CD4-positive, alpha-beta T cell (primary cell): ENCODE data around the gene AIF1. TPM values are rescaled to one million over a fixed set of nuclear protein-coding genes. Genes with fewer than 3 reads are reported as not detected.

ENCODE experiments used
- ATAC-seq: fragments of 200-7000 bp; cut with Tn5 transposase; one replicate; pipeline ENCODE4 v1.10.0; 2022; ENCODE audit warnings: mild to moderate bottlenecking; ENCODE audit not compliant: poor library complexity
- CTCF ChIA-PET: fragments of 350-600 bp; sonication (Branson Sonifier 250); formaldehyde crosslinking; loops from one replicate; lab custom pipeline; 2021; ENCODE audit warnings: antibody characterized with exemption, inconsistent platforms; lab: Charles Lee
- POLR2A ChIA-PET: fragments of 350-600 bp; sonication (Branson Sonifier 250); formaldehyde crosslinking; loops from one replicate; lab custom pipeline; 2021; ENCODE audit warnings: antibody characterized with exemption, inconsistent platforms; lab: Charles Lee
- DNase-seq, 14 experiments: peaks; one replicate each; pipeline ENCODE4 v3.0.0-alpha.2; 2013 to 2020; ENCODE audit warnings: mixed read lengths in 2 of 14
- H3K27ac ChIP-seq, 2 donors: one replicate each; pipeline versions ENCODE4 v1.5.1 to v1.7.0; 2013; ENCODE audit warnings: low read length in 2 of 2, low read depth in 1 of 2, mild to moderate bottlenecking in 1 of 2
- H3K27me3 ChIP-seq, 2 experiments: 1 replicate in 1 of 2; 2 replicates in 1 of 2; pipeline versions ENCODE4 v1.6.1 to v1.7.0; 2013; ENCODE audit warnings: low read length in 2 of 2, control low read depth in 1 of 2, mild to moderate bottlenecking in 1 of 2, moderate library complexity in 1 of 2; ENCODE audit not compliant: insufficient read depth in 2 of 2, control insufficient read depth in 1 of 2
- H3K36me3 ChIP-seq: one replicate; pipeline ENCODE4 v1.6.1; 2013; ENCODE audit warnings: low read length, control low read depth; ENCODE audit not compliant: insufficient read depth
- H3K4me1 ChIP-seq: one replicate; pipeline ENCODE4 v1.6.1; 2013; ENCODE audit warnings: low read length, control low read depth; ENCODE audit not compliant: insufficient read depth
- H3K4me3 ChIP-seq: one replicate; pipeline ENCODE4 v1.5.1; 2013; ENCODE audit warnings: mild to moderate bottlenecking, low read length, moderate library complexity
- H3K9me3 ChIP-seq, 2 experiments: 1 replicate in 1 of 2; 2 replicates in 1 of 2; pipeline versions ENCODE4 v1.6.1 to v1.7.0; 2013; ENCODE audit warnings: low read length in 2 of 2, mild to moderate bottlenecking in 2 of 2, control low read depth in 1 of 2, moderate library complexity in 1 of 2; ENCODE audit not compliant: control insufficient read depth in 1 of 2, insufficient read depth in 1 of 2
- H3K27ac Mint-ChIP-seq: one replicate; pipeline ENCODE4 v1.8.0; 2020; ENCODE audit warnings: mixed read lengths
- H3K27me3 Mint-ChIP-seq: one replicate; pipeline ENCODE4 v1.8.0; 2021; ENCODE audit warnings: mixed read lengths
- H3K36me3 Mint-ChIP-seq: one replicate; pipeline ENCODE4 v1.8.0; 2021; ENCODE audit warnings: low read depth, mixed read lengths
- H3K4me1 Mint-ChIP-seq: one replicate; pipeline ENCODE4 v1.8.0; 2021; ENCODE audit warnings: low read depth, mixed read lengths
- H3K4me3 Mint-ChIP-seq: one replicate; pipeline ENCODE4 v1.8.0; 2020; ENCODE audit warnings: mild to moderate bottlenecking, mixed read lengths
- H3K9me3 Mint-ChIP-seq: one replicate; pipeline ENCODE4 v1.8.0; 2020; ENCODE audit warnings: mixed read lengths
- intact Hi-C, 2 experiments: fragments of 100-400 bp; cut with DNase I in 1 of 2; cut with micrococcal nuclease in 1 of 2; formaldehyde crosslinking; loops; one replicate each; pipeline versions ENCODE4 v1.15.1 to v1.9.0; 2023 to 2025; cut with DNase I, micrococcal nuclease
- total RNA-seq, 174 experiments: library from RNA in 2 of 174; stranded (reverse) in 2 of 174; gene quantifications; one replicate each; pipeline ENCODE4 v1.2.3 and lab custom pipeline; 2021 to 2026
- TF ChIP-seq, protein P1 (sequence below): fragments of 200-600 bp; IDR thresholded peaks from one replicate; pipeline ENCODE4 v1.8.0; 2022; ENCODE audit warnings: antibody characterized with exemption, mild to moderate bottlenecking

Gene AIF1
- total RNA-seq, 2 experiments from 2014 or later: 31.8 to 35.5 TPM

DNA sequence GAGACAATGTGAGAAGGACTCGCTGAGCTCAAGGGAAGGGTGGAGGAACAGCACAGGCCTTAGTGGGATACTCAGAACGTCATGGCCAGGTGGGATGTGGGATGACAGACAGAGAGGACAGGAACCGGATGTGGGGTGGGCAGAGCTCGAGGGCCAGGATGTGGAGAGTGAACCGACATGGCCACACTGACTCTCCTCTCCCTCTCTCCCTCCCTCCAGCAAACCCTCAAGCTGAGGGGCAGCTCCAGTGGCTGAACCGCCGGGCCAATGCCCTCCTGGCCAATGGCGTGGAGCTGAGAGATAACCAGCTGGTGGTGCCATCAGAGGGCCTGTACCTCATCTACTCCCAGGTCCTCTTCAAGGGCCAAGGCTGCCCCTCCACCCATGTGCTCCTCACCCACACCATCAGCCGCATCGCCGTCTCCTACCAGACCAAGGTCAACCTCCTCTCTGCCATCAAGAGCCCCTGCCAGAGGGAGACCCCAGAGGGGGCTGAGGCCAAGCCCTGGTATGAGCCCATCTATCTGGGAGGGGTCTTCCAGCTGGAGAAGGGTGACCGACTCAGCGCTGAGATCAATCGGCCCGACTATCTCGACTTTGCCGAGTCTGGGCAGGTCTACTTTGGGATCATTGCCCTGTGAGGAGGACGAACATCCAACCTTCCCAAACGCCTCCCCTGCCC lies 38.0 kb upstream of the AIF1 start:
- H3K27ac ChIP-seq: peak overlapping the region; percentile 84 to 87
- intact Hi-C loops: loop anchor here in 1 of 2 experiments (2.0 kb wide), 1 partner anchor 14 kb away; no protein-coding TSS in a partner anchor
- no peaks in the 10 kb centered on the region for H3K27me3 ChIP-seq
- H3K4me1 ChIP-seq: peaks cover 83% of the 10 kb centered on the region
- no peaks in the 10 kb centered on the region for H3K9me3 Mint-ChIP-seq
- H3K4me3 Mint-ChIP-seq: peak overlapping the region; percentile 95
- TF ChIP-seq, protein P1, sequence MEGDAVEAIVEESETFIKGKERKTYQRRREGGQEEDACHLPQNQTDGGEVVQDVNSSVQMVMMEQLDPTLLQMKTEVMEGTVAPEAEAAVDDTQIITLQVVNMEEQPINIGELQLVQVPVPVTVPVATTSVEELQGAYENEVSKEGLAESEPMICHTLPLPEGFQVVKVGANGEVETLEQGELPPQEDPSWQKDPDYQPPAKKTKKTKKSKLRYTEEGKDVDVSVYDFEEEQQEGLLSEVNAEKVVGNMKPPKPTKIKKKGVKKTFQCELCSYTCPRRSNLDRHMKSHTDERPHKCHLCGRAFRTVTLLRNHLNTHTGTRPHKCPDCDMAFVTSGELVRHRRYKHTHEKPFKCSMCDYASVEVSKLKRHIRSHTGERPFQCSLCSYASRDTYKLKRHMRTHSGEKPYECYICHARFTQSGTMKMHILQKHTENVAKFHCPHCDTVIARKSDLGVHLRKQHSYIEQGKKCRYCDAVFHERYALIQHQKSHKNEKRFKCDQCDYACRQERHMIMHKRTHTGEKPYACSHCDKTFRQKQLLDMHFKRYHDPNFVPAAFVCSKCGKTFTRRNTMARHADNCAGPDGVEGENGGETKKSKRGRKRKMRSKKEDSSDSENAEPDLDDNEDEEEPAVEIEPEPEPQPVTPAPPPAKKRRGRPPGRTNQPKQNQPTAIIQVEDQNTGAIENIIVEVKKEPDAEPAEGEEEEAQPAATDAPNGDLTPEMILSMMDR: no peak
- POLR2A ChIA-PET: interaction anchor here (0.9 to 34.9 kb wide), 8 partner anchors 6 to 380 kb away, joined by 3 to 1160 read pairs (median 26); partner anchors contain the start of genes ATP6V1G2, BAG6, DDX39B and LST1
- CTCF ChIA-PET: interaction anchor here (1.0 to 16.9 kb wide), 6 partner anchors 9 to 84 kb away, joined by 3 to 353 read pairs (median 6); partner anchors contain the start of genes ATP6V1G2, LST1, NCR3 and NFKBIL1
- H3K36me3 Mint-ChIP-seq: peaks cover 67% of the 10 kb centered on the region
- H3K36me3 ChIP-seq: peaks cover 41% of the 10 kb centered on the region
- ATAC-seq (no peak), DNase-seq (peak in 6 of 14 experiments; percentile 31 to 91 (median 57))
- peaks cover 86% of the 10 kb centered on the region for H3K4me1 Mint-ChIP-seq
- peak overlapping the region; percentile 95 for H3K27ac Mint-ChIP-seq
- H3K9me3 ChIP-seq: no peaks in the 10 kb centered on the region
- peak overlapping the region; percentile 75 for H3K4me3 ChIP-seq
- H3K27me3 Mint-ChIP-seq: no peaks in the 10 kb centered on the region

DNA sequence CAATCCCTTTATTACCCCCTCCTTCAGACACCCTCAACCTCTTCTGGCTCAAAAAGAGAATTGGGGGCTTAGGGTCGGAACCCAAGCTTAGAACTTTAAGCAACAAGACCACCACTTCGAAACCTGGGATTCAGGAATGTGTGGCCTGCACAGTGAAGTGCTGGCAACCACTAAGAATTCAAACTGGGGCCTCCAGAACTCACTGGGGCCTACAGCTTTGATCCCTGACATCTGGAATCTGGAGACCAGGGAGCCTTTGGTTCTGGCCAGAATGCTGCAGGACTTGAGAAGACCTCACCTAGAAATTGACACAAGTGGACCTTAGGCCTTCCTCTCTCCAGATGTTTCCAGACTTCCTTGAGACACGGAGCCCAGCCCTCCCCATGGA lies 37.5 kb upstream of the AIF1 start:
- TF ChIP-seq, protein P1: no peak
- Histone ChIP-seq H3K9me3 (no peaks in the 10 kb centered on the region), H3K4me3 (peak overlapping the region; percentile 75), H3K36me3 (peaks cover 41% of the 10 kb centered on the region), H3K27me3 (no peaks in the 10 kb centered on the region), H3K27ac (peak overlapping the region; percentile 84 to 87), H3K4me1 (peaks cover 81% of the 10 kb centered on the region)
- DNase-seq (no peak), ATAC-seq (no peak)
- Mint-ChIP-seq H3K36me3 (peaks cover 68% of the 10 kb centered on the region), H3K4me3 (peak overlapping the region; percentile 95), H3K27me3 (no peaks in the 10 kb centered on the region), H3K9me3 (no peaks in the 10 kb centered on the region), H3K4me1 (peaks cover 86% of the 10 kb centered on the region), H3K27ac (peak overlapping the region; percentile 95)
- CTCF ChIA-PET: interaction anchor here (1.0 to 16.9 kb wide), 6 partner anchors 9 to 84 kb away, joined by 3 to 353 read pairs (median 6); partner anchors contain the start of genes ATP6V1G2, LST1, NCR3 and NFKBIL1
- intact Hi-C loops: loop anchor here in 1 of 2 experiments (2.0 kb wide), 1 partner anchor 15 kb away; no protein-coding TSS in a partner anchor
- POLR2A ChIA-PET: interaction anchor here (0.9 to 34.9 kb wide), 7 partner anchors 6 to 75 kb away, joined by 3 to 1160 read pairs (median 42); partner anchors contain the start of genes ATP6V1G2, BAG6, DDX39B and LST1

DNA sequence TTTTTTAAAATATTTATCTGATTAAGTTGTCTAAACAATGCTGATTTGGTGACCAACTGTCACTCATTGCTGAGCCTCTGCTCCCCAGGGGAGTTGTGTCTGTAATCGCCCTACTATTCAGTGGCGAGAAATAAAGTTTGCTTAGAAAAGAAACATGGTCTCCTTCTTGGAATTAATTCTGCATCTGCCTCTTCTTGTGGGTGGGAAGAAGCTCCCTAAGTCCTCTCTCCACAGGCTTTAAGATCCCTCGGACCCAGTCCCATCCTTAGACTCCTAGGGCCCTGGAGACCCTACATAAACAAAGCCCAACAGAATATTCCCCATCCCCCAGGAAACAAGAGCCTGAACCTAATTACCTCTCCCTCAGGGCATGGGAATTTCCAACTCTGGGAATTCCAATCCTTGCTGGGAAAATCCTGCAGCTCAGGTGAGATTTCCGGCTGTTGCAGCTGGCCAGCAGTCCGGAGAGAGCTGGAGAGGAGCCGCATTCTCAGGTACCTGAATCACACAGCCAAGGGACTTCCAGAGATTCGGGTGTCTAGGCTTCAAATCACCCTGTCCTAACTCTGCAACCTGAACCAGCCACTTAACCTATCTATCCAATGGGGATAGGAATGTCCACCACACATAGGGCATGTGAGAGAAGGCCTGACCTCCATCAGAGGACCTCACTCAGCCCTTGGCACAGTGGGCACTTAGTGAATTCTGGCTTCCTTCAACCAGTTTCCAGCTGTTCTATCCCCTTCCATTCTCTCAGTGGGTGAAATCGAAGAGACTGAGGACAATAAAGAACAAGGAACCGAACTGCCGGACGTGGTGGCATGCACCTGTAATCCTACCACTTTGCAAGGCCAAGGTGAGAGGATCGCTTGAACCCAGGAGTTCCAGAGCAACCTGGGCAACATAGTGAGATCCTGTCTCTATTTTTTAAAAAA lies 36.6 kb upstream of the AIF1 start:
- POLR2A ChIA-PET: interaction anchor here (1.6 to 34.9 kb wide), 5 partner anchors 7 to 74 kb away, joined by 5 to 1160 read pairs (median 220); partner anchors contain the start of genes ATP6V1G2, BAG6, DDX39B and LST1

More for the DNA sequence above, 36.6 kb upstream of the AIF1 start:
- H3K4me1 Mint-ChIP-seq: peaks cover 85% of the 10 kb centered on the region
- Histone ChIP-seq H3K36me3 (peaks cover 41% of the 10 kb centered on the region), H3K4me1 (peaks cover 81% of the 10 kb centered on the region), H3K27me3 (no peaks in the 10 kb centered on the region), H3K27ac (peak overlapping the region; percentile 74 to 95), H3K4me3 (peak overlapping the region; percentile 97), H3K9me3 (no peaks in the 10 kb centered on the region)
- TF ChIP-seq, protein P1: no peak
- intact Hi-C loops: no loop called here
- DNase-seq (no peak), ATAC-seq (no peak)
- no peaks in the 10 kb centered on the region for H3K9me3 Mint-ChIP-seq
- no peaks in the 10 kb centered on the region for H3K27me3 Mint-ChIP-seq
- H3K4me3 Mint-ChIP-seq: peak overlapping the region; percentile 88
- peak overlapping the region; percentile 85 for H3K27ac Mint-ChIP-seq
- H3K36me3 Mint-ChIP-seq: peaks cover 71% of the 10 kb centered on the region
- CTCF ChIA-PET: interaction anchor here (1.4 to 16.9 kb wide), 4 partner anchors 9 to 29 kb away, joined by 7 to 353 read pairs (median 104); partner anchors contain the start of genes ATP6V1G2, NCR3 and NFKBIL1
